ENCODE measurements around the gene REM1.
A peak's percentile ranks its signal among the peaks of the same experiment; 100 is the strongest.
"Not testable (repeated sequence)": the region's sequence is repeated elsewhere in the genome, so short reads cannot be mapped to it uniquely, and the experiment has no call there.

The REM1 gene

GRCh38 chr20:31485450-31486339 lies 10.6 kb downstream of the REM1 start:
- DNase-seq, result no peak

- DNase-seq, result no peak
Observed at GRCh38 chr20:31488115-31488514, 13.0 kb downstream of the REM1 start.

- DNase-seq, result no peak
Observed at GRCh38 chr20:31489152-31489551, 14.1 kb downstream of the REM1 start.

GRCh38 chr20:31490752-31491151 lies 15.7 kb downstream of the REM1 start:
- no peak for DNase-seq

- no peak for DNase-seq
Observed at GRCh38 chr20:31494131-31494530, 19.0 kb downstream of the REM1 start.

GRCh38 chr20:31496761-31497295 lies 21.7 kb downstream of the REM1 start:
- DNase-seq, result no peak

GRCh38 chr20:31497838-31498540 lies 22.9 kb downstream of the REM1 start:
- no peak for DNase-seq

GRCh38 chr20:31500527-31500926 lies 25.4 kb downstream of the REM1 start:
- DNase-seq, result no peak

GRCh38 chr20:31502884-31503673 lies 28.0 kb downstream of the REM1 start:
- peak; percentile 5 for DNase-seq

- DNase-seq, result no peak
Observed at GRCh38 chr20:31505903-31506302, 30.8 kb downstream of the REM1 start.

- no peak for DNase-seq
Observed at GRCh38 chr20:31508517-31509244, 33.6 kb downstream of the REM1 start.

GRCh38 chr20:31514154-31515071 lies 39.3 kb downstream of the REM1 start, which contains the start of gene HM13:
HM13 (plus strand) TSS chr20:31514442; CDS start chr20:31514552, 110 bp downstream.
- peak; percentile 91 for DNase-seq

GRCh38 chr20:31515072-31515774 lies 40.1 kb downstream of the REM1 start:
- DNase-seq, result no peak

GRCh38 chr20:31515775-31516107 lies 40.7 kb downstream of the REM1 start:
- DNase-seq, result no peak

- no peak for DNase-seq
Observed at GRCh38 chr20:31516166-31516565, 41.1 kb downstream of the REM1 start.

- DNase-seq, result no peak
Observed at GRCh38 chr20:31516651-31517050, 41.6 kb downstream of the REM1 start.

GRCh38 chr20:31517373-31517772 lies 42.3 kb downstream of the REM1 start:
- DNase-seq, result peak; percentile 8

- not testable (repeated sequence) for DNase-seq
Observed at GRCh38 chr20:31521267-31521666, 46.2 kb downstream of the REM1 start.

GRCh38 chr20:31522731-31523130 lies 47.6 kb downstream of the REM1 start:
- no peak for DNase-seq
